Stimulated activated memory B cell treated with anti-CD40 and anti-IgM and Interleukin-4, amounts not matched to agents 10 μg/mL and 1 μg/mL and 100 μg/mL, for 72 hours (primary cell): ENCODE data around the gene KMT2A.

ENCODE experiments used
- ATAC-seq: fragments of 150-1000 bp; cut with Tn5 transposase; 2 replicates; pipeline ENCODE4 v1.10.0; 2021
- H3K27ac Mint-ChIP-seq: one replicate; pipeline ENCODE4 v1.8.0; 2022; ENCODE audit warnings: mild to moderate bottlenecking, mixed read lengths
- H3K27me3 Mint-ChIP-seq: one replicate; pipeline ENCODE4 v1.8.0; 2022; ENCODE audit warnings: mixed read lengths
- H3K36me3 Mint-ChIP-seq: one replicate; pipeline ENCODE4 v1.8.0; 2022; ENCODE audit warnings: mixed read lengths
- H3K4me1 Mint-ChIP-seq: one replicate; pipeline ENCODE4 v1.8.0; 2022; ENCODE audit warnings: mixed read lengths
- H3K4me3 Mint-ChIP-seq: one replicate; pipeline ENCODE4 v1.8.0; 2022; ENCODE audit warnings: mild to moderate bottlenecking, moderate library complexity, mixed read lengths
- H3K9me3 Mint-ChIP-seq: one replicate; pipeline ENCODE4 v1.8.0; 2022; ENCODE audit warnings: mixed read lengths

The KMT2A gene

GRCh38 chr11:118503216-118503615 lies 66.9 kb downstream of the KMT2A start:
- Mint-ChIP-seq H3K4me1 (no peaks in the 10 kb centered on the region), H3K27ac (no peak overlapping the region), H3K4me3 (no peak overlapping the region), H3K27me3 (no peaks in the 10 kb centered on the region), H3K36me3 (peaks cover 80% of the 10 kb centered on the region), H3K9me3 (no peaks in the 10 kb centered on the region)
- no peak for ATAC-seq

- no peaks in the 10 kb centered on the region for H3K9me3 Mint-ChIP-seq
- H3K27ac Mint-ChIP-seq: no peak overlapping the region
- H3K4me1 Mint-ChIP-seq: no peaks in the 10 kb centered on the region
- no peak overlapping the region for H3K4me3 Mint-ChIP-seq
- peaks cover 52% of the 10 kb centered on the region for H3K36me3 Mint-ChIP-seq
- H3K27me3 Mint-ChIP-seq: no peaks in the 10 kb centered on the region
- no peak for ATAC-seq
Observed at GRCh38 chr11:118511601-118512000, 75.3 kb downstream of the KMT2A start.

- no peak for ATAC-seq
- Mint-ChIP-seq H3K4me3 (no peak overlapping the region), H3K36me3 (peaks cover 52% of the 10 kb centered on the region)
Observed at GRCh38 chr11:118514103-118514502, 77.8 kb downstream of the KMT2A start.

GRCh38 chr11:118519549-118519948 lies 83.3 kb downstream of the KMT2A start:
- no peaks in the 10 kb centered on the region for H3K4me1 Mint-ChIP-seq
- H3K36me3 Mint-ChIP-seq: peaks cover 51% of the 10 kb centered on the region
- H3K27ac Mint-ChIP-seq: no peak overlapping the region
- no peak overlapping the region for H3K4me3 Mint-ChIP-seq
- H3K27me3 Mint-ChIP-seq: no peaks in the 10 kb centered on the region
- H3K9me3 Mint-ChIP-seq: no peaks in the 10 kb centered on the region
- no peak for ATAC-seq

More at GRCh38 chr11:118514103-118514502, 77.8 kb downstream of the KMT2A start:
- Mint-ChIP-seq H3K9me3 (no peaks in the 10 kb centered on the region), H3K27ac (no peak overlapping the region), H3K27me3 (no peaks in the 10 kb centered on the region), H3K4me1 (no peaks in the 10 kb centered on the region)

- Mint-ChIP-seq H3K4me1 (peaks cover under 1% of the 10 kb centered on the region), H3K36me3 (peaks cover 37% of the 10 kb centered on the region), H3K4me3 (no peak overlapping the region), H3K9me3 (no peaks in the 10 kb centered on the region), H3K27ac (peak overlapping the region; percentile 40), H3K27me3 (no peaks in the 10 kb centered on the region)
- ATAC-seq: peak; percentile 62
Observed at GRCh38 chr11:118521892-118522311, 85.6 kb downstream of the KMT2A start.

GRCh38 chr11:118522571-118523072 lies 86.3 kb downstream of the KMT2A start:
- no peak for ATAC-seq
- H3K27ac Mint-ChIP-seq: peak overlapping the region; percentile 40
- no peak overlapping the region for H3K4me3 Mint-ChIP-seq
- peaks cover 42% of the 10 kb centered on the region for H3K36me3 Mint-ChIP-seq
- no peaks in the 10 kb centered on the region for H3K9me3 Mint-ChIP-seq
- H3K27me3 Mint-ChIP-seq: no peaks in the 10 kb centered on the region
- H3K4me1 Mint-ChIP-seq: peaks cover 8% of the 10 kb centered on the region

- Mint-ChIP-seq H3K27ac (no peak overlapping the region), H3K9me3 (no peaks in the 10 kb centered on the region), H3K4me1 (peaks cover 21% of the 10 kb centered on the region), H3K36me3 (peaks cover 42% of the 10 kb centered on the region), H3K27me3 (no peaks in the 10 kb centered on the region), H3K4me3 (no peak overlapping the region)
- ATAC-seq: no peak
Observed at GRCh38 chr11:118524356-118524755, 88.1 kb downstream of the KMT2A start.

- Mint-ChIP-seq H3K4me3 (no peak overlapping the region), H3K4me1 (peaks cover 26% of the 10 kb centered on the region), H3K9me3 (no peaks in the 10 kb centered on the region), H3K36me3 (peaks cover 36% of the 10 kb centered on the region), H3K27ac (no peak overlapping the region), H3K27me3 (no peaks in the 10 kb centered on the region)
- no peak for ATAC-seq
Observed at GRCh38 chr11:118524757-118525470, 88.6 kb downstream of the KMT2A start.

- H3K4me1 Mint-ChIP-seq: peaks cover 37% of the 10 kb centered on the region
- H3K4me3 Mint-ChIP-seq: no peak overlapping the region
- H3K36me3 Mint-ChIP-seq: peaks cover 27% of the 10 kb centered on the region
- no peak for ATAC-seq
- no peaks in the 10 kb centered on the region for H3K9me3 Mint-ChIP-seq
- no peaks in the 10 kb centered on the region for H3K27me3 Mint-ChIP-seq
- H3K27ac Mint-ChIP-seq: no peak overlapping the region
Observed at GRCh38 chr11:118526688-118527087, 90.4 kb downstream of the KMT2A start.

- no peak within 1 kb of the TSS for H3K27ac Mint-ChIP-seq
Observed at GRCh38 chr11:118527109-118527508, 90.8 kb downstream of the KMT2A start, which contains the start of gene TTC36. TTC36 (plus strand) TSS chr11:118527474; CDS start chr11:118527495, 21 bp downstream.

GRCh38 chr11:118528511-118528910 lies 92.2 kb downstream of the KMT2A start:
- Mint-ChIP-seq H3K36me3 (peaks cover 21% of the 10 kb centered on the region), H3K27ac (no peak overlapping the region), H3K27me3 (no peaks in the 10 kb centered on the region), H3K4me3 (no peak overlapping the region), H3K4me1 (peaks cover 42% of the 10 kb centered on the region), H3K9me3 (no peaks in the 10 kb centered on the region)
- ATAC-seq: no peak

More at GRCh38 chr11:118527109-118527508, 90.8 kb downstream of the KMT2A start, which contains the start of gene TTC36:
- Mint-ChIP-seq H3K4me1 (peaks cover 41% of the 10 kb centered on the region), H3K27me3 (no peaks in the 10 kb centered on the region), H3K4me3 (no peak within 1 kb of the TSS), H3K9me3 (no peaks in the 10 kb centered on the region), H3K36me3 (peaks cover 27% of the 10 kb centered on the region)
- ATAC-seq: no peak

GRCh38 chr11:118529584-118530175 lies 93.4 kb downstream of the KMT2A start:
- H3K4me1 Mint-ChIP-seq: peaks cover 42% of the 10 kb centered on the region
- H3K27ac Mint-ChIP-seq: peak overlapping the region; percentile 83
- peak overlapping the region; percentile 84 for H3K4me3 Mint-ChIP-seq
- peaks cover 15% of the 10 kb centered on the region for H3K36me3 Mint-ChIP-seq
- no peaks in the 10 kb centered on the region for H3K27me3 Mint-ChIP-seq
- ATAC-seq: no peak
- H3K9me3 Mint-ChIP-seq: no peaks in the 10 kb centered on the region

- Mint-ChIP-seq H3K4me1 (peaks cover 42% of the 10 kb centered on the region), H3K9me3 (no peaks in the 10 kb centered on the region), H3K27ac (peak overlapping the region; percentile 83), H3K4me3 (peak overlapping the region; percentile 84), H3K27me3 (no peaks in the 10 kb centered on the region), H3K36me3 (peaks cover 16% of the 10 kb centered on the region)
- no peak for ATAC-seq
Observed at GRCh38 chr11:118530180-118530682, 93.9 kb downstream of the KMT2A start.

- H3K27ac Mint-ChIP-seq: peak within 1 kb of the TSS; percentile 83
- H3K4me1 Mint-ChIP-seq: peaks cover 42% of the 10 kb centered on the region
- H3K27me3 Mint-ChIP-seq: no peaks in the 10 kb centered on the region
- H3K4me3 Mint-ChIP-seq: peak within 1 kb of the TSS; percentile 84
- H3K9me3 Mint-ChIP-seq: no peaks in the 10 kb centered on the region
- H3K36me3 Mint-ChIP-seq: peaks cover 19% of the 10 kb centered on the region
- peak; percentile 89 for ATAC-seq
Observed at GRCh38 chr11:118530683-118531596, 94.6 kb downstream of the KMT2A start, which contains the start of gene TMEM25. TMEM25 (plus strand) TSS chr11:118531192; CDS start chr11:118531802, 610 bp downstream.
